OCI-LY3 (cell line): ENCODE measurements around the gene PRR20D.
"Not testable (repeated sequence)": the region's sequence is repeated elsewhere in the genome, so short reads cannot be mapped to it uniquely, and the experiment has no call there.

Experiments
- CTCF ChIP-seq: fragments of 200-600, 300-600 bp; sonication (generic); IDR thresholded peaks from 2 replicates; pipeline ENCODE4 v1.5.1; 2014; ENCODE audit warnings: antibody characterized with exemption, low read length, low read depth
- EZH2phosphoT487 ChIP-seq: fragments of 200-600 bp; shearing (Covaris generic); IDR thresholded peaks from 2 replicates; pipeline ENCODE4 v1.6.1; 2018; ENCODE audit warnings: antibody characterized with exemption, mixed run types, low read depth

- TF ChIP-seq CTCF, EZH2phosphoT487: not testable (repeated sequence)
Measured at GRCh38 chr13:57166897-57167296, 6.5 kb downstream of the PRR20D start, which contains the start of gene PRR20E.
